ENCODE results near the gene INS.

DNA sequence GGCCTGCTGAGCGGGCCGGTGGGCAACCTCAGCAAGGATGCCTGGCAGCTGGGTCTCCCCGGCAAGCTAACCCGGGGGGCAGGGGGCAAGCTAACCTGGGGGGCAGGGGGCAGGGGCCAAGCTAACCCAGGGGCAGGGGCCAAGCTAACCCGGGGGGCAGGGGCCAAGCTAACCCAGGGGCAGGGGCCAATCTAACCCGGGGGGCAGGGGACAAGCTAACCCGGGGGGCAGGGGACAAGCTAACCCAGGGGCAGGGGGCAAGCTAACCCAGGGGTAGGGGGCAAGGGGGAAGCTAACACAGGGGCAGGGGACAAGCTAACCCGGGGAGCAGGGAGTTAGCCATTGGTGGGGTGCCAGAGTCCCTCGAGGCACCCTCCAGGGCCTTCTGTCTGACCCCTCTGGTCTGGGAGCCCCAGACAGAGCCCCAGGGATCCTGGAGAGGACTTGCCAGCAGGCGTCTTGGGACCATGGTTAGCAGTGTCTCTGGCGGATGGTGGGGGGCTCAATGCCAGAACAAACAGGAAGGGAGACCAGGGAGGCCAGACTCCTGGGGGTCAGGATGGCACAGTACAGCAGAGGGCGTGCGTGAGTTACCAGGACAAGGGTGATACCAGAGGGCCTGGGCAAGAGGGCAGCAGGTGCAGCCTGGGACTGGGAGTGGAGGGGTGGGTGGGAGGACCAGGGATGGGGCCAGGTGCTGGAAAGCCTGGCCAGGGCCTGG lies 37.9 kb downstream of the INS start:
- TF ChIP-seq, protein P1, sequence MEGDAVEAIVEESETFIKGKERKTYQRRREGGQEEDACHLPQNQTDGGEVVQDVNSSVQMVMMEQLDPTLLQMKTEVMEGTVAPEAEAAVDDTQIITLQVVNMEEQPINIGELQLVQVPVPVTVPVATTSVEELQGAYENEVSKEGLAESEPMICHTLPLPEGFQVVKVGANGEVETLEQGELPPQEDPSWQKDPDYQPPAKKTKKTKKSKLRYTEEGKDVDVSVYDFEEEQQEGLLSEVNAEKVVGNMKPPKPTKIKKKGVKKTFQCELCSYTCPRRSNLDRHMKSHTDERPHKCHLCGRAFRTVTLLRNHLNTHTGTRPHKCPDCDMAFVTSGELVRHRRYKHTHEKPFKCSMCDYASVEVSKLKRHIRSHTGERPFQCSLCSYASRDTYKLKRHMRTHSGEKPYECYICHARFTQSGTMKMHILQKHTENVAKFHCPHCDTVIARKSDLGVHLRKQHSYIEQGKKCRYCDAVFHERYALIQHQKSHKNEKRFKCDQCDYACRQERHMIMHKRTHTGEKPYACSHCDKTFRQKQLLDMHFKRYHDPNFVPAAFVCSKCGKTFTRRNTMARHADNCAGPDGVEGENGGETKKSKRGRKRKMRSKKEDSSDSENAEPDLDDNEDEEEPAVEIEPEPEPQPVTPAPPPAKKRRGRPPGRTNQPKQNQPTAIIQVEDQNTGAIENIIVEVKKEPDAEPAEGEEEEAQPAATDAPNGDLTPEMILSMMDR (IDR thresholded peaks at IDR 0.05), result no peak
- TF ChIP-seq POLR2A (IDR thresholded peaks at IDR 0.05), result no peak

Measured in Peyer's patch (tissue), 4 donors.